ENCODE results near the gene PEPD.

PEPD gene

DNA sequence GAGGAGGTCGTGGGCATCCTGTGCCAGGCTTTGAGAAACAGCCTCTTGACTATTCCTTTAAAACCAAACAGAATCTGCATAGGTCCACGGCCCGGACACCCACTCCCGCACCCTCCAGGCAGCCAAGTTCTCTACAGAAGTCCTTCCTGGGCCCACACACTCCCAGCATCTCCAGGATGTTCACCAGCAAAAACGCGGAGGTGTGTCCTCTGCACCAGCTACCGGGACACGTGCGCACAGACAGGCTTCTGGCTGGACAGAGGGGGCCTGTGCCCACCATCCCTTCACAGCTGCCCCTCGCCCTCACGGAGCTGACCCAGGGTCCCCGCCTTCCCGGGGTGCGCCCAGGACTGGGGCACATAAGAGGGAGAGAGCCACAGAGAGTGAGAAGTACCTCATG is 103.8 kb downstream of the PEPD start:
- DNase-seq (ENCODE audit: low spot score in 2 of 2) (no peak), ATAC-seq (replicated peaks; ENCODE audit: extremely low read depth, poor library complexity, severe bottlenecking) (no peak)
- H3K4me1 Mint-ChIP-seq: peaks cover 7% of the 10 kb centered on the region
- no peak overlapping the region for H3K27ac Mint-ChIP-seq (ENCODE audit: low read depth)
- no peaks in the 10 kb centered on the region for H3K9me3 Mint-ChIP-seq
- H3K36me3 Mint-ChIP-seq (ENCODE audit: insufficient read depth): no peaks in the 10 kb centered on the region
- H3K27me3 Mint-ChIP-seq: no peaks in the 10 kb centered on the region
- no peak overlapping the region for H3K4me3 Mint-ChIP-seq

DNA sequence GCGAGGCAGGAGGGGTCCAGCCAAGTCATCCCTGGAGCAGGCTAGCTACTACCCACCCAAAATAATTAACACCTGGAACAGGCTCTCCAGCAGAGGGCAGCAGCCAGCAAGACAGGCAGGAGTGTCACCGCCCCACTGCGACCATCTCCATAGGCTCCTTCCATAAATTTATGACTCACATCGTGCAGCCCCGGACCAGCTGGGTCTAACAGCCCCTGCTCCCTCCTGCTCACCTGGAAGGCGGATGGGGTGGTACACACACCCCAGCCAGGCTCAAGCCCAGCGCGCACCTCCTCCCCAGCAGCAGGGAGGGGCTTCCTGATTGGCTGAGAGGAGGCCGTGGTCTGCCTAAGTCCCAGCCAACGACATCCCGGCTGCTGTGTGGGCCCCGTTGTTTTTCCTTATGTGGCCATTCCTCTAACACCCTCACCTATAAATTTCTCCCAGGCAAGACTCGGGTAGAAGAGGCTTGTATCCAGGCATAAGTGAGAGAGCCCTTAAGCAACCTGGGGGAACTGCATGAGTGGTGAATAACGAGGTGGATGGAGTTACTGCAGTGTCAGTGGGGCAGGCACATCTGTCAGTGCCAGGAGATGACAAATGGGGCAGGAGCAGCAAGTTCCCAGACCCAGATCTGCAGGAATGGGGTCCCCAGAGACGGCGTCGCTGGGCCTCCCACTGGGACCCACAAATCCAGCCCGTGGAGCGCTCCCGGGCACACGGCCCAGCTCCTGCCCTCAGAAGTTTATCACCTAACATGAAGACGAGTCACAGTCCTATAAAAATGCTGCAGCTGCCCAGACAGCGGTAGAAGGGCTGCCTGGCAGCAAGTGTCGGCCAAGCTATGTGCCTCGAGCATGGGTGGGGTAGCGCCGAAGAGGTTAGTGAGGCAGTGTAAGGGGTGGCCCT is 105.0 kb downstream of the PEPD start:
- Mint-ChIP-seq H3K4me3 (no peak overlapping the region), H3K27ac (ENCODE audit: low read depth) (no peak overlapping the region)

GRCh38 chr19:33414667-33415605 is 106.7 kb downstream of the PEPD start:
- Mint-ChIP-seq H3K36me3 (ENCODE audit: insufficient read depth) (no peaks in the 10 kb centered on the region), H3K9me3 (no peaks in the 10 kb centered on the region), H3K4me1 (peaks cover 7% of the 10 kb centered on the region), H3K27ac (ENCODE audit: low read depth) (no peak overlapping the region), H3K4me3 (no peak overlapping the region), H3K27me3 (no peaks in the 10 kb centered on the region)
- ATAC-seq (replicated peaks; ENCODE audit: extremely low read depth, poor library complexity, severe bottlenecking) (no peak), DNase-seq (ENCODE audit: low spot score in 2 of 2) (no peak)

More for the DNA sequence above, 105.0 kb downstream of the PEPD start:
- peaks cover 7% of the 10 kb centered on the region for H3K4me1 Mint-ChIP-seq
- no peaks in the 10 kb centered on the region for H3K27me3 Mint-ChIP-seq
- H3K9me3 Mint-ChIP-seq: no peaks in the 10 kb centered on the region
- DNase-seq (ENCODE audit: low spot score in 2 of 2): peak; percentile 33 to 47
- ATAC-seq (replicated peaks; ENCODE audit: extremely low read depth, poor library complexity, severe bottlenecking): no peak
- H3K36me3 Mint-ChIP-seq (ENCODE audit: insufficient read depth): no peaks in the 10 kb centered on the region

DNA sequence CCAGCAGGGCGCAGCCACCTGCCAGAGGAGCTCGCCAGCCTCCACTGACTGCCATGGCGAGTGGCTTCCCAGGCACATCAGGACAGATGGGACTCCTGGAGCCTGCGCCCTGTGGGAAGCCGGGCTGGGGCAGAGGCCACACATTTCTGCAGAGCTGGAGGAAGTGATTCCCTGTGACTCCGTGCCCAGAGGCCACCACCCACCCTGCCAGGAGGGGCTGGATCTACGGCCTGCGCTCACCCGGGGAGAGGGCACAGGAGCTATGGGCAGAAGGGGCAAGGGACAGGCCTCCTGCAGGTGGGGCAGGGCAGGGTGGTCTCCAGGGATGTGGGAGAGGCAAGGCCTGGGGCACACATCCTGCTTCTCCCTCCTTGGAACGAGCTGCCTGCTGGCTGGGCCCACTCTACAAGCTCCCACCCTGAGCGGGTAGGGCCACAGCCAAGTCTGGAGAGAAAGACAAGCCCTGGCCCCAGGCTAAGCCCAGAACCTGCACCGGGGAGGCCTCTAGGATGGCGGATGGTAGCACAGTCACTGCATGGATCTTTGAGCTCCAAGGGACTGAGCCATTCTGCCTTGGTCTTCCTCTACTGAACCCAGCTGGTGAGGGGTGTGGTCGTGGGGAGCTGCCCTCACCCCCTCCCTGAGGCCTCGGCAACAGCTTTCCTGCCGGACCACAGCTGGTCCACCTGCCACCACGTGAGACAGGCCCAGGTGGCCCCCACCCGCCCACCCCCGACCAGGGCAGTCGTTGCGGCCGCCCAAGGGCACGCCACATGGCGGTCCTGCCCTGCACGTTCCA is 107.5 kb downstream of the PEPD start:
- DNase-seq (ENCODE audit: low spot score in 2 of 2): no peak
- no peaks in the 10 kb centered on the region for H3K9me3 Mint-ChIP-seq
- no peaks in the 10 kb centered on the region for H3K36me3 Mint-ChIP-seq (ENCODE audit: insufficient read depth)
- ATAC-seq (replicated peaks; ENCODE audit: extremely low read depth, poor library complexity, severe bottlenecking): no peak
- H3K27me3 Mint-ChIP-seq: no peaks in the 10 kb centered on the region
- no peak overlapping the region for H3K4me3 Mint-ChIP-seq
- H3K27ac Mint-ChIP-seq (ENCODE audit: low read depth): no peak overlapping the region
- peaks cover 7% of the 10 kb centered on the region for H3K4me1 Mint-ChIP-seq

GRCh38 chr19:33413426-33413725 is 108.2 kb downstream of the PEPD start:
- Mint-ChIP-seq H3K27ac (ENCODE audit: low read depth) (no peak overlapping the region), H3K27me3 (no peaks in the 10 kb centered on the region), H3K4me1 (peaks cover 7% of the 10 kb centered on the region), H3K36me3 (ENCODE audit: insufficient read depth) (no peaks in the 10 kb centered on the region), H3K4me3 (no peak overlapping the region), H3K9me3 (no peaks in the 10 kb centered on the region)
- ATAC-seq (replicated peaks; ENCODE audit: extremely low read depth, poor library complexity, severe bottlenecking): no peak
- DNase-seq (ENCODE audit: low spot score in 2 of 2): no peak

GRCh38 chr19:33412601-33413425 is 108.8 kb downstream of the PEPD start:
- Mint-ChIP-seq H3K27ac (ENCODE audit: low read depth) (no peak overlapping the region), H3K9me3 (no peaks in the 10 kb centered on the region), H3K27me3 (no peaks in the 10 kb centered on the region), H3K36me3 (ENCODE audit: insufficient read depth) (peaks cover 2% of the 10 kb centered on the region), H3K4me1 (peaks cover 7% of the 10 kb centered on the region), H3K4me3 (no peak overlapping the region)
- ATAC-seq (replicated peaks; ENCODE audit: extremely low read depth, poor library complexity, severe bottlenecking) (no peak), DNase-seq (ENCODE audit: low spot score in 2 of 2) (no peak)

- ATAC-seq (replicated peaks; ENCODE audit: extremely low read depth, poor library complexity, severe bottlenecking) (no peak), DNase-seq (ENCODE audit: low spot score in 2 of 2) (no peak)
- H3K4me3 Mint-ChIP-seq: no peak overlapping the region
- no peak overlapping the region for H3K27ac Mint-ChIP-seq (ENCODE audit: low read depth)
- H3K36me3 Mint-ChIP-seq (ENCODE audit: insufficient read depth): peaks cover 2% of the 10 kb centered on the region
- H3K4me1 Mint-ChIP-seq: peaks cover 5% of the 10 kb centered on the region
- no peaks in the 10 kb centered on the region for H3K9me3 Mint-ChIP-seq
- no peaks in the 10 kb centered on the region for H3K27me3 Mint-ChIP-seq
Measured at GRCh38 chr19:33411621-33412180, 109.9 kb downstream of the PEPD start.

- Mint-ChIP-seq H3K36me3 (ENCODE audit: insufficient read depth) (peaks cover 2% of the 10 kb centered on the region), H3K4me3 (no peak overlapping the region), H3K27me3 (no peaks in the 10 kb centered on the region), H3K4me1 (no peaks in the 10 kb centered on the region), H3K9me3 (no peaks in the 10 kb centered on the region), H3K27ac (ENCODE audit: low read depth) (no peak overlapping the region)
- DNase-seq (ENCODE audit: low spot score in 2 of 2): no peak
- no peak for ATAC-seq (replicated peaks; ENCODE audit: extremely low read depth, poor library complexity, severe bottlenecking)
Measured at GRCh38 chr19:33410915-33411401, 110.6 kb downstream of the PEPD start.

DNA sequence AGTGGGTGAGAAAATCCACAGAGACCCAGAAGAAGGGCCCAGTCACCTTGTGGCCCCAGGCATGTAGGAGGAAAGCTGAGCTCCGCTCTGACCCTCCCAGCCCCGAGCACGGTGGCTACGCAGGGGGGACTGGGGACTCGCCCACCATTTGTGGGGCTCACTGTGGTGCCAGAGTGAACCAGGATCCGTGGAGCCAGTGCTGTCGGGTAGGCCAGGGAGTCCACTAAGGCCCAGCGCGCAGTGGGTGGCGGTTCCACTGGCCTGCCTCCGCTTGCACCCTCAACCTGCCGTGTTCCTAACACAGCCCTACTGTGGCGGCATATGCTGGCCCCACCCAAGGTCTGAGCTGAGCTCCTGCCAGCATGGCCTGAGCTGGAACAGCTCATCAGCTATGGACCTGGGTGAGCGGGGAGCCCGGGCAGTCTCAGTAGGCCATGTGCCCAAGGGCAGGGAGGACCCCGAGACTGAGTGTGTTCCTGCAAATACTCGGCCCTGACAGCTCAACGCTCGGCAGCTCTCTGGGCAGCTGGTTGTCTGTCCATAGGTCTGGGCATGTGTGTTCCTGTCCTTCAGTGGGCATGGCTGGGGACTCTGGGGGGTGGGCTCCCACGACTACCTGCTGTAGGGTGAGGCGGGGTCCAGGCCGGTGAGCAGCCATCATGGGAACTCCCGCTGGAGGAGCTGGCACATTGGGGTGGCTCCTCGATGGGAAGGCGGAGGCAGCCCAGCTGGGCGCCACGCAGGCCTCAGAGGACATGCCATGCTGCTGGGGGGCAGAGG is 111.5 kb downstream of the PEPD start:
- no peak for ATAC-seq (replicated peaks; ENCODE audit: extremely low read depth, poor library complexity, severe bottlenecking)
- Mint-ChIP-seq H3K27me3 (no peaks in the 10 kb centered on the region), H3K4me1 (no peaks in the 10 kb centered on the region), H3K4me3 (no peak overlapping the region), H3K36me3 (ENCODE audit: insufficient read depth) (peaks cover 2% of the 10 kb centered on the region), H3K27ac (ENCODE audit: low read depth) (no peak overlapping the region), H3K9me3 (no peaks in the 10 kb centered on the region)
- no peak for DNase-seq (ENCODE audit: low spot score in 2 of 2)

- no peaks in the 10 kb centered on the region for H3K27me3 Mint-ChIP-seq
- DNase-seq (ENCODE audit: low spot score in 2 of 2) (no peak), ATAC-seq (replicated peaks; ENCODE audit: extremely low read depth, poor library complexity, severe bottlenecking) (no peak)
- peaks cover 2% of the 10 kb centered on the region for H3K36me3 Mint-ChIP-seq (ENCODE audit: insufficient read depth)
- H3K9me3 Mint-ChIP-seq: no peaks in the 10 kb centered on the region
- no peaks in the 10 kb centered on the region for H3K4me1 Mint-ChIP-seq
- no peak overlapping the region for H3K27ac Mint-ChIP-seq (ENCODE audit: low read depth)
- H3K4me3 Mint-ChIP-seq: no peak overlapping the region
Measured at GRCh38 chr19:33408538-33409434, 112.8 kb downstream of the PEPD start.
